ENCODE results near the gene TERT.

- TF ChIP-seq CTCF (IDR thresholded peaks at IDR 0.05) (no peak), EZH2 (IDR thresholded peaks at IDR 0.05; ENCODE audit: borderline replicate concordance, insufficient read depth, low read depth, low read length, poor library complexity, severe bottlenecking) (no peak)
Measured at GRCh38 chr5:1268666-1269065, 26.2 kb downstream of the TERT start.
